ENCODE data around the gene CERK. TPM values are rescaled to one million over a fixed set of nuclear protein-coding genes. Genes with fewer than 3 reads are reported as not detected.
A peak's percentile ranks its signal among the peaks of the same experiment; 100 is the strongest.

Gene CERK
- total RNA-seq, 1 donor from 2014 or later, result 50.7 TPM

DNA sequence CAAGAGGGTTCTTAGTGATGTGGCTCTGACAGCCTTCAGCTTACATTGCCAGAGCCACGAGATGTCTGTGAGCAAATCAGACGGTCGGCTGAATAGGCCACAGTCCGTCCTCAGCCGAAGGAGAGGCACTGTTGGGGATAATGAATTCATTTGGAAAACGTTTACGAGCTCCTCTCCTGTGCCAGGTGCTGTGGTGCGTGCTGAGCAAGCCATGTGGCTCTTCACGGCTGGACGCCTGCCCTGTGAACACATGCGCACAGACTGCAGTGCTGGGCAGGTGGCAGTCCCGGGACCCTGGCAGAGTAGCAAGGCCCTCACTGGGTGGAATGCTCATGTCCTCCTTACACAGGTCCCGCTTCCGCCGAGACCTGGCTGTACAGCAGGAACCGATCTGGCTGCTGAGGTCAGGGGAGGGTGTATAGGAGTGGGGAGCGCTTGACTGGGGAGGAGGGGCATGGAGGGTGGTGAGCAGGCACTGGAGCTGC, 31.2 kb upstream of the CERK start:
- H3K27me3 Mint-ChIP-seq (ENCODE audit: low read depth), result no peaks in the 10 kb centered on the region
- DNase-seq (ENCODE audit: low spot score in 2 of 2, unreplicated experiment in 2 of 2), result no peak

DNA sequence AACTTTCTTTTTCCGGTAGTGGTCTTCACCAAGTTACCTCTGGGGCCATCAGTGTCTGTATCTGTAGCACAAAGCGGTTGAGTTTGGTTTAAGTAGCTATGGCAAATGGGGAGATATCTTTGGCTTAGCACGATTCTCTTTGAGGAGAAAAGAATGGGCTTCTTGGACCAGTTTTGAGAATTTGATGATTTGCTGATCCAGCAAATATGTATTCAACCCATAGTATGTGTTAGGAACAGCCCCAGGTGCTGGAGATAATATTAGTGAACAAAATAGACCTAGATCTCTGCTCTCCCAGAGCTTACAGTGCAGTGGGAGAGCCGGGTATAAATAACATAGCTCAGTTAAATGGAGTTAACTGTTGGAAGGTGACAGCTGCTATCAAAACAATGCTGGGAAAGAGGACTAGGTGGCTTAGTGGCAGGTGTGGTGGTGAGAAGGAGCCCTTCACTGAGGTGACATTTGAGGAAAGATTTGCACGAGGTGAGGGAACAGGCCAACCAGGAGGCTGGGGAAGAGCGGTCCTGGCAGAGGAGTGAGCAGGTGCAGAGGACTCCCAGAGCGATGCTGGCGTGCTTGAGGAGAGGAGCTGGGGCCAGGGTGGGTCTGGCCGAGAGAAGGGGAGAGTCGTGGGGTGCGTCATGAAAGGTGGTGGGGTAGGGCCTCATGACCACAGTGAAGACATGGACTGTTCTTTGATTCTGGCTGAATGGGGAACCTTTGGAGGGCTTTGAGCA, 29.4 kb upstream of the CERK start:
- H3K36me3 Mint-ChIP-seq, result no peaks in the 10 kb centered on the region
- H3K4me3 Mint-ChIP-seq, result no peak overlapping the region

More for the DNA sequence above, 31.2 kb upstream of the CERK start:
- Mint-ChIP-seq H3K9me3 (no peaks in the 10 kb centered on the region), H3K4me3 (no peak overlapping the region), H3K4me1 (peaks cover 7% of the 10 kb centered on the region), H3K27ac (no peak overlapping the region), H3K36me3 (no peaks in the 10 kb centered on the region)
- TF ChIP-seq, protein P1, sequence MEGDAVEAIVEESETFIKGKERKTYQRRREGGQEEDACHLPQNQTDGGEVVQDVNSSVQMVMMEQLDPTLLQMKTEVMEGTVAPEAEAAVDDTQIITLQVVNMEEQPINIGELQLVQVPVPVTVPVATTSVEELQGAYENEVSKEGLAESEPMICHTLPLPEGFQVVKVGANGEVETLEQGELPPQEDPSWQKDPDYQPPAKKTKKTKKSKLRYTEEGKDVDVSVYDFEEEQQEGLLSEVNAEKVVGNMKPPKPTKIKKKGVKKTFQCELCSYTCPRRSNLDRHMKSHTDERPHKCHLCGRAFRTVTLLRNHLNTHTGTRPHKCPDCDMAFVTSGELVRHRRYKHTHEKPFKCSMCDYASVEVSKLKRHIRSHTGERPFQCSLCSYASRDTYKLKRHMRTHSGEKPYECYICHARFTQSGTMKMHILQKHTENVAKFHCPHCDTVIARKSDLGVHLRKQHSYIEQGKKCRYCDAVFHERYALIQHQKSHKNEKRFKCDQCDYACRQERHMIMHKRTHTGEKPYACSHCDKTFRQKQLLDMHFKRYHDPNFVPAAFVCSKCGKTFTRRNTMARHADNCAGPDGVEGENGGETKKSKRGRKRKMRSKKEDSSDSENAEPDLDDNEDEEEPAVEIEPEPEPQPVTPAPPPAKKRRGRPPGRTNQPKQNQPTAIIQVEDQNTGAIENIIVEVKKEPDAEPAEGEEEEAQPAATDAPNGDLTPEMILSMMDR (IDR thresholded peaks at IDR 0.05; ENCODE audit: unreplicated experiment), result no peak

DNA sequence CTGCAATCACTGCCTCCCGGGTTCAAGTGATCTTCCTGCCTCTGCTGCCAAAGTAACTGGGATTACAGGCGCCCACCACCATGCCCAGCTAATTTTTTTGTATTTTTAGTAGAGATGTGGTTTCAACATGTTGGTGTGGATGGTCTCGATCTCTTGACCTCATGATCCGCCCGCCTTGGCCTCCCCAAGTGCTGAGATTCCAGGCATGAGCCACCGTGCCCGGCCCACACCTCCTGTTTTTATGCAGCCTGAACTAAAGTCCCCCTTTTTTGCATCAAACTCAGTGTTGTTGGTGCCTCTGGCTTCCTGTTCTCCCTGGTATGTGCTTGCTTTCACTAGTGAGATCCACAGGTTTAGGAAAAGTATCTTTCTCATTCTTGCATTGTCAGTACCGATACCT, 28.6 kb upstream of the CERK start:
- no peaks in the 10 kb centered on the region for H3K36me3 Mint-ChIP-seq
- no peak overlapping the region for H3K27ac Mint-ChIP-seq
- TF ChIP-seq, protein P1 (IDR thresholded peaks at IDR 0.05; ENCODE audit: unreplicated experiment), result no peak
- peaks cover 17% of the 10 kb centered on the region for H3K4me1 Mint-ChIP-seq
- no peaks in the 10 kb centered on the region for H3K27me3 Mint-ChIP-seq (ENCODE audit: low read depth)
- no peak overlapping the region for H3K4me3 Mint-ChIP-seq
- no peaks in the 10 kb centered on the region for H3K9me3 Mint-ChIP-seq
- no peak for DNase-seq (ENCODE audit: low spot score in 2 of 2, unreplicated experiment in 2 of 2)

More for the DNA sequence above, 29.4 kb upstream of the CERK start:
- no peaks in the 10 kb centered on the region for H3K9me3 Mint-ChIP-seq
- H3K27ac Mint-ChIP-seq, result no peak overlapping the region
- TF ChIP-seq, protein P1 (IDR thresholded peaks at IDR 0.05; ENCODE audit: unreplicated experiment), result no peak
- no peaks in the 10 kb centered on the region for H3K27me3 Mint-ChIP-seq (ENCODE audit: low read depth)
- peaks cover 12% of the 10 kb centered on the region for H3K4me1 Mint-ChIP-seq
- no peak for DNase-seq (ENCODE audit: low spot score in 2 of 2, unreplicated experiment in 2 of 2)

DNA sequence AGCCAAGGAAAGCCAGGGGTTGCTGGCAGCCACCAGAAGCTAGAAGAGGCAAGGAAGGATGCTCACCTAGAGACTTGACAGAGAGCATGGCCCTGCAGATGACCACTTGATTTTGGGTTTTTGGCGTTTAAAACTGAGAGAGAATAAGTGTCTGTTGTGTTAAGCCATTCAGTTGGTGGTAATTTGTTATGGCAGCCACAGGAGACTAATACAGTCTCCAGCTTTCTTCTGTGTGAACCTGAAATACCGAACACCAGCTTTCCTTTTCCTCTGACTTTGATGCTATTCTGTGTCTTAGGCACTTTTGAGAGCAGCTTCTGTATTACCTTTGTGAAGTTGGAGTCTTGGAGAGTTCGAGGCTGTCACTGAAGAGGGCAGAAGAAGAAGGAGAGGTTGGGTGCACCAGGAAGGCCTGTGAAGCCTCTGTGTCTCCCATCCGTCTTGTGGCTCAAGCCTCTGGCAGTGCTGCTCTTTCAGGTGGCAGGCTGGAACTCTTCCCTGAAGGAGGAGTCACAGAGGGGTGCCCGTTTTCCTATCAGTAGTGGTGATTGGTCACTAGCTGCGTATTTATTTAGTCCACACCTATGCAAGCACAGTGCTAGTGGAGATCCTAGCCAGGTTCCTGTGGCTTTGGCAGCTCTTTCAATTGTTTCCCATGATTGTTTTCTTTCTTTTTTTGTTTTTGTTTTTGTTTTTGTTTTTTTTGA, 26.9 kb upstream of the CERK start:
- peaks cover 1% of the 10 kb centered on the region for H3K36me3 Mint-ChIP-seq

DNA sequence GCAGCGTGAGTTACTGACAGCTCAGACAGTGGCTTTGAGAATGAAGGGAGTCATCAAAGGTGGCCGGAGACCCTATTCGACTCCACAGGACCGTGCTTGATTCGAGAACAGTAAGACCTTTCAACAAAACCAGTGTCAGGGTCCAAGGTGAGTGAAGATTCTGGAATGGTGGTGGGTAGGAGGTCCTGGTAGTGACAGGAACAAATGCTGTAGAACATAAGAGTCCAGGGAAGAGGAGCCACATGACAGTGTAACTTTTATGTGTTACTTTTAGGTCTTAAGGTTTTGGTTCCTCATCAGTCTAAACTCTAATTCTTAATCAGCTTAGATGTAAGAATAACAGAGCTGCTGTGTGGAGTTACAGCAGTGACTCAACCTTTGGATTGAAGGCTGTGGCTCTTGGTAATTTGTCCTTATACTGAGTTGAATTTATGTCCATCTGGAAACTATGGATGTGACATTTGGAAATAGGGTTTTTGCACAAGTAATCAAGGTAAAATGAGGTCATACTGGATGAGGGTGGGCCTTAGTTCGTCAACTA, 26.2 kb upstream of the CERK start:
- peaks cover 1% of the 10 kb centered on the region for H3K36me3 Mint-ChIP-seq
- TF ChIP-seq, protein P1 (IDR thresholded peaks at IDR 0.05; ENCODE audit: unreplicated experiment), result no peak
- no peak for DNase-seq (ENCODE audit: low spot score in 2 of 2, unreplicated experiment in 2 of 2)
- peaks cover 26% of the 10 kb centered on the region for H3K4me1 Mint-ChIP-seq
- H3K4me3 Mint-ChIP-seq, result peak overlapping the region; percentile 99
- no peaks in the 10 kb centered on the region for H3K27me3 Mint-ChIP-seq (ENCODE audit: low read depth)
- no peaks in the 10 kb centered on the region for H3K9me3 Mint-ChIP-seq
- H3K27ac Mint-ChIP-seq, result peak overlapping the region; percentile 57

More for the DNA sequence above, 26.9 kb upstream of the CERK start:
- H3K27ac Mint-ChIP-seq, result no peak overlapping the region
- TF ChIP-seq, protein P1 (IDR thresholded peaks at IDR 0.05; ENCODE audit: unreplicated experiment), result no peak
- peaks cover 26% of the 10 kb centered on the region for H3K4me1 Mint-ChIP-seq
- DNase-seq (ENCODE audit: low spot score in 2 of 2, unreplicated experiment in 2 of 2), result no peak
- H3K4me3 Mint-ChIP-seq, result peak overlapping the region; percentile 12
- H3K27me3 Mint-ChIP-seq (ENCODE audit: low read depth), result no peaks in the 10 kb centered on the region
- no peaks in the 10 kb centered on the region for H3K9me3 Mint-ChIP-seq

All from mesothelial cell of epicardium (in vitro differentiated cells).